K562 (cell line): Measurements from ENCODE around the gene SKAP1. TPM values are rescaled to one million over a fixed set of nuclear protein-coding genes. Genes with fewer than 3 reads are reported as not detected.

Experiments
- ATAC-seq: fragments of 200-7000 bp; cut with Tn5 transposase; 3 replicates; pipeline ENCODE4 v1.9.1; 2020; ENCODE audit warnings: moderate library complexity
- BruUV-seq: library from RNA; stranded (reverse); fragments of 400-500 nt; replicated peaks from 2 replicates; lab custom pipeline; 2021; lab: Mats Ljungman, UMichigan
- CTCF ChIA-PET: fragments of 300-600 bp; formaldehyde crosslinking; extraction: SDS; loops from one replicate; lab custom pipeline; 2021; ENCODE audit warnings: low intra/inter-chr PET ratio; lab: Yijun Ruan, JAX
- POLR2A ChIA-PET: fragments of 300-600, 350-650 bp; sonication (Branson Sonifier 250); formaldehyde crosslinking; extraction: SDS; loops from one replicate; lab custom pipeline; 2021; ENCODE audit warnings: antibody characterized with exemption, inconsistent platforms; lab: Yijun Ruan, JAX
- DNase-seq, 4 experiments: peaks; one replicate each; pipeline versions ENCODE4 v3.0.0 to v3.0.0-alpha.2; 2011 to 2018; ENCODE audit warnings: low spot score in 3 of 4, mixed read lengths in 3 of 4; ENCODE audit errors: extremely low read depth in 1 of 4
- FAIRE-seq: peaks from 2 replicates; lab custom pipeline; 2011; peaks lifted over from hg19 to GRCh38; lab: Jason Lieb, UNC
- H2AFZ ChIP-seq: 2 replicates; pipeline ENCODE4 v1.6.0; 2011; ENCODE audit warnings: low read depth, low read length, control low read depth, inconsistent platforms
- H3K27ac ChIP-seq: fragments of 200-600 bp; 3 replicates; pipeline ENCODE4 v1.8.0; 2011; ENCODE audit warnings: low read depth, mild to moderate bottlenecking, control low read depth, inconsistent platforms, low read length, moderate library complexity, mixed read lengths; ENCODE audit errors: extremely low read depth
- H3K27me3 ChIP-seq, 2 experiments: fragments of 300-600 bp in 1 of 2; 2 replicates in 1 of 2; 3 replicates in 1 of 2; pipeline versions ENCODE4 v1.6.0 to v1.8.0; 2011; ENCODE audit warnings: inconsistent platforms in 2 of 2, low read length in 2 of 2, mild to moderate bottlenecking in 1 of 2, mixed read lengths in 1 of 2, moderate library complexity in 1 of 2; ENCODE audit not compliant: control insufficient read depth in 2 of 2, insufficient read depth in 2 of 2
- H3K36me3 ChIP-seq: fragments of 300-600 bp; 3 replicates; pipeline ENCODE4 v1.8.0; 2011; ENCODE audit warnings: mild to moderate bottlenecking, low read length, inconsistent platforms; ENCODE audit not compliant: control insufficient read depth, insufficient read depth
- H3K4me1 ChIP-seq, 2 experiments: fragments of 200-600 bp in 1 of 2; replicated peaks in 1 of 2; 2 replicates in 1 of 2; 3 replicates in 1 of 2; pipeline versions ENCODE4 v1.5.1 to v1.8.0; 2011; ENCODE audit warnings: inconsistent platforms in 2 of 2, low read length in 2 of 2, mild to moderate bottlenecking in 1 of 2, mixed read lengths in 1 of 2, moderate library complexity in 1 of 2; ENCODE audit not compliant: control insufficient read depth in 2 of 2, insufficient read depth in 2 of 2
- H3K4me2 ChIP-seq: 2 replicates; pipeline ENCODE4 v1.6.1; 2011; ENCODE audit warnings: low read length, control low read depth, inconsistent platforms, mixed read lengths; ENCODE audit not compliant: insufficient read depth
- H3K4me3 ChIP-seq: fragments of 200-600 bp; sonication (generic), shearing (Covaris generic); 2 replicates; pipeline ENCODE4 v1.5.1; 2016; ENCODE audit warnings: control low read depth, inconsistent platforms
- H3K79me2 ChIP-seq: fragments of 200-600 bp; 3 replicates; pipeline ENCODE4 v1.8.0; 2011; ENCODE audit warnings: low read length, inconsistent platforms; ENCODE audit not compliant: control insufficient read depth, insufficient read depth
- H3K9ac ChIP-seq, 2 experiments: 2 replicates each; pipeline versions ENCODE4 v1.6.0 to v1.6.1; 2011; ENCODE audit warnings: low read depth in 2 of 2, low read length in 2 of 2, control low read depth in 1 of 2, inconsistent platforms in 1 of 2, mild to moderate bottlenecking in 1 of 2, mixed read lengths in 1 of 2; ENCODE audit not compliant: insufficient read depth in 1 of 2
- H3K9me1 ChIP-seq: one replicate; pipeline ENCODE4 v1.6.0; 2011; ENCODE audit warnings: inconsistent platforms, mild to moderate bottlenecking, low read length, moderate library complexity; ENCODE audit not compliant: control insufficient read depth, insufficient read depth
- H3K9me3 ChIP-seq: replicated peaks from 2 replicates; pipeline ENCODE4 v1.5.1; 2011; ENCODE audit warnings: low read depth, low read length, inconsistent platforms; ENCODE audit not compliant: control insufficient read depth, insufficient read depth
- H4K20me1 ChIP-seq: replicated peaks from 2 replicates; pipeline ENCODE4 v1.6.1; 2011; ENCODE audit warnings: low read length, inconsistent platforms, mixed read lengths; ENCODE audit not compliant: control insufficient read depth, insufficient read depth
- HDAC3 ChIP-seq: fragments of 450-650 bp; IDR thresholded peaks from 2 replicates; pipeline ENCODE4 v1.6.1; 2018; ENCODE audit warnings: borderline replicate concordance, mild to moderate bottlenecking, moderate library complexity; ENCODE audit not compliant: partially characterized antibody
- HLTF ChIP-seq: fragments of 450-650 bp; IDR thresholded peaks from 2 replicates; pipeline ENCODE4 v1.6.1; 2016
- NFATC3 ChIP-seq: fragments of 450-650 bp; IDR thresholded peaks from 2 replicates; pipeline ENCODE4 v1.6.1; 2017; ENCODE audit warnings: mild to moderate bottlenecking
- NFE2 ChIP-seq: IDR thresholded peaks from 2 replicates; pipeline ENCODE4 v1.6.1; 2014; ENCODE audit warnings: antibody characterized with exemption, low read depth
- PHF20 ChIP-seq: fragments of 450-650 bp; IDR thresholded peaks from 2 replicates; pipeline ENCODE4 v1.6.1; 2018; ENCODE audit not compliant: partially characterized antibody
- RAD21 ChIP-seq, 2 experiments: fragments of 250-450 bp in 1 of 2; fragments of 450-650 bp in 1 of 2; sonication (Bioruptor Pico) in 1 of 2; formaldehyde crosslinking in 1 of 2; IDR thresholded peaks in 1 of 2; conservative IDR thresholded peaks in 1 of 2; 2 replicates each; pipeline versions ENCODE4 v1.4.0 to v1.8.0; 2020 to 2022; ENCODE audit warnings: mild to moderate bottlenecking in 2 of 2, moderate library complexity in 1 of 2
- SMAD4 ChIP-seq: fragments of 250-450 bp; sonication (Bioruptor Pico); conservative IDR thresholded peaks from 2 replicates; pipeline ENCODE4 v1.8.0; 2021; ENCODE audit warnings: inconsistent platforms, mild to moderate bottlenecking, moderate library complexity
- ZNF3 ChIP-seq: fragments of 250-450 bp; sonication (Bioruptor Pico); IDR thresholded peaks from 2 replicates; pipeline ENCODE4 v1.5.0; 2021; ENCODE audit warnings: mild to moderate bottlenecking, moderate library complexity
- WGBS: fragments of 100-300 bp; shearing (Covaris generic); methylation state at CpG from one replicate; pipeline ENCODE4 v1.1.6; 2016; ENCODE audit warnings: low coverage, mixed read lengths; ENCODE audit not compliant: insufficient coverage; ENCODE audit errors: missing lambda C conversion rate; 5-methylcytosine and 5-hydroxymethylcytosine counted together
- in situ Hi-C: fragments of 300-500 bp; cut with MboI; formaldehyde crosslinking; loops from 4 replicates; pipeline ENCODE4 v1.15.0; 2018; ENCODE audit warnings: inconsistent platforms, mixed read lengths
- intact Hi-C: fragments of 100-400 bp; cut with micrococcal nuclease; formaldehyde crosslinking; loops from 2 replicates; pipeline ENCODE4 v1.14.2; 2022
- polyA plus RNA-seq, 8 experiments: library from polyadenylated mRNA; depleted of rRNA in 4 of 8; stranded (reverse) in 5 of 8; unstranded in 3 of 8; fragments of >200 nt; fragmentation: Nextera tagmentation in 2 of 8; fragmentation: Illumina TruSeq in 1 of 8; extraction: Ambion mirVana in 2 of 8; extraction: Trizol in 1 of 8; gene quantifications; 2 replicates each; pipeline versions ENCODE4 v1.2.1 to v1.2.3, GENCODE V29; 2011 to 2014; ENCODE audit warnings: inconsistent platforms in 1 of 8, missing spikeins in 1 of 8
- total RNA-seq, 7 experiments: library from RNA; depleted of rRNA in 6 of 7; stranded (reverse); fragments of >200 nt in 6 of 7; fragmentation: Illumina TruSeq in 2 of 7; extraction: Trizol in 2 of 7; gene quantifications; 2 replicates each; pipeline versions ENCODE4 v1.2.1 to v1.2.3, GENCODE V29; 2011 to 2021; ENCODE audit warnings: low replicate concordance in 1 of 7
- TF ChIP-seq, protein P1 (sequence below): sonication (generic); formaldehyde crosslinking; IDR thresholded peaks from 2 replicates; pipeline ENCODE4 v1.8.0; 2023; ENCODE audit warnings: mild to moderate bottlenecking, missing genetic modification reagents
- TF ChIP-seq, protein P2 (sequence below), 3 experiments: IDR thresholded peaks in 2 of 3; conservative IDR thresholded peaks in 1 of 3; 2 replicates each; pipeline ENCODE4 v1.5.1; 2011 to 2012; ENCODE audit warnings: low read length in 3 of 3, mild to moderate bottlenecking in 3 of 3, control low read depth in 2 of 3, improper control_type of control experiment in 1 of 3, inconsistent platforms in 1 of 3, low read depth in 1 of 3, mixed read lengths in 1 of 3, moderate library complexity in 1 of 3; ENCODE audit not compliant: insufficient read depth in 2 of 3
- TF ChIP-seq, protein P3 (sequence below): fragments of 450-650 bp; IDR thresholded peaks from 2 replicates; pipeline ENCODE4 v1.6.1; 2018; ENCODE audit not compliant: partially characterized antibody

The SKAP1 gene
- total and polyA plus RNA-seq, 9 of the 15 experiments (the other 6 are each of a cell fraction or from before 2014, with no cell fraction given), result 0.06 to 0.80 (median 0.10) TPM; not detected in 4

DNA sequence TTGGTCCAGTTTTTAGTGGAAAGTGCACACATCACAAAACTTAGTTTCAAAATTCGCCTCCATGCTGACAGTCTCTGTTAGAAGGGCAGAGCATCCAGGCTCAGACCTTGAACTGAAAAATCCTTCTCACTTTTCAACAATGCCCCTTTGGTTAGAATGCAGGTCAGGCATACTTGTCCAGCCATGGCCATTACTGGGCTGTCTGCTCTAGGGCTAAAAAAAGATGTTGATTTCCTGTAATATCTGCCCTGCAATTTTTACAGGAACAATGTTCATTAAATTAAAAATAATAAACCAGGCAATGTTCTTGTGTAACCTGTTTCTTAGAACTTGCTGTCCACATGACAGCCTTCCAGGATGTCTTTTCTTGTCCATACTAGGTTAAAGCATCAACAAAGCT lies 200.1 kb downstream of the SKAP1 start (continued):
- TF ChIP-seq, protein P1, sequence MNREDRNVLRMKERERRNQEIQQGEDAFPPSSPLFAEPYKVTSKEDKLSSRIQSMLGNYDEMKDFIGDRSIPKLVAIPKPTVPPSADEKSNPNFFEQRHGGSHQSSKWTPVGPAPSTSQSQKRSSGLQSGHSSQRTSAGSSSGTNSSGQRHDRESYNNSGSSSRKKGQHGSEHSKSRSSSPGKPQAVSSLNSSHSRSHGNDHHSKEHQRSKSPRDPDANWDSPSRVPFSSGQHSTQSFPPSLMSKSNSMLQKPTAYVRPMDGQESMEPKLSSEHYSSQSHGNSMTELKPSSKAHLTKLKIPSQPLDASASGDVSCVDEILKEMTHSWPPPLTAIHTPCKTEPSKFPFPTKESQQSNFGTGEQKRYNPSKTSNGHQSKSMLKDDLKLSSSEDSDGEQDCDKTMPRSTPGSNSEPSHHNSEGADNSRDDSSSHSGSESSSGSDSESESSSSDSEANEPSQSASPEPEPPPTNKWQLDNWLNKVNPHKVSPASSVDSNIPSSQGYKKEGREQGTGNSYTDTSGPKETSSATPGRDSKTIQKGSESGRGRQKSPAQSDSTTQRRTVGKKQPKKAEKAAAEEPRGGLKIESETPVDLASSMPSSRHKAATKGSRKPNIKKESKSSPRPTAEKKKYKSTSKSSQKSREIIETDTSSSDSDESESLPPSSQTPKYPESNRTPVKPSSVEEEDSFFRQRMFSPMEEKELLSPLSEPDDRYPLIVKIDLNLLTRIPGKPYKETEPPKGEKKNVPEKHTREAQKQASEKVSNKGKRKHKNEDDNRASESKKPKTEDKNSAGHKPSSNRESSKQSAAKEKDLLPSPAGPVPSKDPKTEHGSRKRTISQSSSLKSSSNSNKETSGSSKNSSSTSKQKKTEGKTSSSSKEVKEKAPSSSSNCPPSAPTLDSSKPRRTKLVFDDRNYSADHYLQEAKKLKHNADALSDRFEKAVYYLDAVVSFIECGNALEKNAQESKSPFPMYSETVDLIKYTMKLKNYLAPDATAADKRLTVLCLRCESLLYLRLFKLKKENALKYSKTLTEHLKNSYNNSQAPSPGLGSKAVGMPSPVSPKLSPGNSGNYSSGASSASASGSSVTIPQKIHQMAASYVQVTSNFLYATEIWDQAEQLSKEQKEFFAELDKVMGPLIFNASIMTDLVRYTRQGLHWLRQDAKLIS (CRISPR knock-in tag), result no peak
- no peak for TF ChIP-seq PHF20
- TF ChIP-seq HDAC3, result no peak
- no peak for TF ChIP-seq NFATC3
- TF ChIP-seq, all 486 proteins: peak for 0

DNA sequence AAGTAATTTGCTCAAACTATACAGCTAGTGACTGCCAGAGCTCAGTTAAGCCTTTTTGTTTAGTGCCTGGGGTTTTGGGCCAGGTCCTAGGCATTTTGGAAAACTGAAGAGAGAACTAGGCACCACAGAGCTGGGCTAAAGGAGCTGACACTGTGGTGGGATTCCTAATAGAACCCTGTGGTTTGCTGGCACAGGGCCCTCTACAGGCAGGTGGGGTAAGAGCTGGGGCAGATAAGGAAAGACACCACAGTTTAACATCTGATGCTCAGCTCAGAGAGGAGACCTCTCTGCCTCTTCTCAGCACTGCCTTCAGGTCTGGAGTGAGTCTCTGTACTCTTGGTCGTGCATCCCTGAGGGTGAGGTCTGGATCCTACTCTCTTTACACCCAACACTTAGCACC lies 201.3 kb downstream of the SKAP1 start:
- intact Hi-C loops, result no loop called here
- H3K4me1 ChIP-seq, result peaks cover 0 to 11% of the 10 kb centered on the region in 2 experiments; a peak in 2 of 5 replicates
- FAIRE-seq, result peak; percentile 65
- no peak overlapping the region for H3K4me2 ChIP-seq
- H3K9me1 ChIP-seq, result no peaks in the 10 kb centered on the region
- no peak overlapping the region for H3K4me3 ChIP-seq
- H3K27me3 ChIP-seq, result no peaks in the 10 kb centered on the region
- ChIA-PET POLR2A (interaction anchor here (0.7 to 1.3 kb wide), 3 partner anchors 9 to 205 kb away, joined by 3 to 5 read pairs (median 3); no protein-coding TSS in a partner anchor), CTCF (no interaction called here)
- H3K27ac ChIP-seq, result no peak overlapping the region
- WGBS, result 10% methylated on average over 1 of the region's 1 CpG
- H2AFZ ChIP-seq, result no peak overlapping the region; the same call in 1 of the 2 replicates
- no peaks in the 10 kb centered on the region for H3K79me2 ChIP-seq
- no peaks in the 10 kb centered on the region for H3K36me3 ChIP-seq
- peak; percentile 91 for ATAC-seq
- DNase-seq, result peak; percentile 31 to 57 (median 48)
- no peaks in the 10 kb centered on the region for H3K9me3 ChIP-seq
- no peaks in the 10 kb centered on the region for H4K20me1 ChIP-seq
- 0 out of 4 replicates have a peak, but pooled peaks of 1 of the 2 experiments have one; percentile 7 for TF ChIP-seq RAD21 (CRISPR knock-in tag; conservative IDR thresholded peaks at IDR 0.05 in 1 of 2, IDR thresholded peaks at IDR 0.05 in 1 of 2)
- TF ChIP-seq HLTF, result no peak
- TF ChIP-seq NFE2, result no peak
- no peak for TF ChIP-seq ZNF3 (CRISPR knock-in tag)
- no peak for TF ChIP-seq SMAD4 (CRISPR knock-in tag)
- TF ChIP-seq, protein P2, sequence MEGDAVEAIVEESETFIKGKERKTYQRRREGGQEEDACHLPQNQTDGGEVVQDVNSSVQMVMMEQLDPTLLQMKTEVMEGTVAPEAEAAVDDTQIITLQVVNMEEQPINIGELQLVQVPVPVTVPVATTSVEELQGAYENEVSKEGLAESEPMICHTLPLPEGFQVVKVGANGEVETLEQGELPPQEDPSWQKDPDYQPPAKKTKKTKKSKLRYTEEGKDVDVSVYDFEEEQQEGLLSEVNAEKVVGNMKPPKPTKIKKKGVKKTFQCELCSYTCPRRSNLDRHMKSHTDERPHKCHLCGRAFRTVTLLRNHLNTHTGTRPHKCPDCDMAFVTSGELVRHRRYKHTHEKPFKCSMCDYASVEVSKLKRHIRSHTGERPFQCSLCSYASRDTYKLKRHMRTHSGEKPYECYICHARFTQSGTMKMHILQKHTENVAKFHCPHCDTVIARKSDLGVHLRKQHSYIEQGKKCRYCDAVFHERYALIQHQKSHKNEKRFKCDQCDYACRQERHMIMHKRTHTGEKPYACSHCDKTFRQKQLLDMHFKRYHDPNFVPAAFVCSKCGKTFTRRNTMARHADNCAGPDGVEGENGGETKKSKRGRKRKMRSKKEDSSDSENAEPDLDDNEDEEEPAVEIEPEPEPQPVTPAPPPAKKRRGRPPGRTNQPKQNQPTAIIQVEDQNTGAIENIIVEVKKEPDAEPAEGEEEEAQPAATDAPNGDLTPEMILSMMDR (IDR thresholded peaks at IDR 0.05 in 2 of 3, conservative IDR thresholded peaks at IDR 0.05 in 1 of 3; ENCODE audit: insufficient read depth in 2 of 3, low read depth in 1 of 3, low read length in 3 of 3), result peak; percentile 54 to 56 (median 55)
- TF ChIP-seq, protein P3, sequence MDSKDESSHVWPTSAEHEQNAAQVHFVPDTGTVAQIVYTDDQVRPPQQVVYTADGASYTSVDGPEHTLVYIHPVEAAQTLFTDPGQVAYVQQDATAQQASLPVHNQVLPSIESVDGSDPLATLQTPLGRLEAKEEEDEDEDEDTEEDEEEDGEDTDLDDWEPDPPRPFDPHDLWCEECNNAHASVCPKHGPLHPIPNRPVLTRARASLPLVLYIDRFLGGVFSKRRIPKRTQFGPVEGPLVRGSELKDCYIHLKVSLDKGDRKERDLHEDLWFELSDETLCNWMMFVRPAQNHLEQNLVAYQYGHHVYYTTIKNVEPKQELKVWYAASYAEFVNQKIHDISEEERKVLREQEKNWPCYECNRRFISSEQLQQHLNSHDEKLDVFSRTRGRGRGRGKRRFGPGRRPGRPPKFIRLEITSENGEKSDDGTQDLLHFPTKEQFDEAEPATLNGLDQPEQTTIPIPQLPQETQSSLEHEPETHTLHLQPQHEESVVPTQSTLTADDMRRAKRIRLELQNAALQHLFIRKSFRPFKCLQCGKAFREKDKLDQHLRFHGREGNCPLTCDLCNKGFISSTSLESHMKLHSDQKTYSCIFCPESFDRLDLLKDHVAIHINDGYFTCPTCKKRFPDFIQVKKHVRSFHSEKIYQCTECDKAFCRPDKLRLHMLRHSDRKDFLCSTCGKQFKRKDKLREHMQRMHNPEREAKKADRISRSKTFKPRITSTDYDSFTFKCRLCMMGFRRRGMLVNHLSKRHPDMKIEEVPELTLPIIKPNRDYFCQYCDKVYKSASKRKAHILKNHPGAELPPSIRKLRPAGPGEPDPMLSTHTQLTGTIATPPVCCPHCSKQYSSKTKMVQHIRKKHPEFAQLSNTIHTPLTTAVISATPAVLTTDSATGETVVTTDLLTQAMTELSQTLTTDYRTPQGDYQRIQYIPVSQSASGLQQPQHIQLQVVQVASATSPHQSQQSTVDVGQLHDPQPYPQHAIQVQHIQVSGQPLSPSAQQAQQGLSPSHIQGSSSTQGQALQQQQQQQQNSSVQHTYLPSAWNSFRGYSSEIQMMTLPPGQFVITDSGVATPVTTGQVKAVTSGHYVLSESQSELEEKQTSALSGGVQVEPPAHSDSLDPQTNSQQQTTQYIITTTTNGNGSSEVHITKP, result no peak
- no TSS peak for BruUV-seq
- H3K9ac ChIP-seq, result no peak overlapping the region
- in situ Hi-C loops, result no loop called here
